ENCODE data around the gene ZNF197. TPM values are rescaled to one million over a fixed set of nuclear protein-coding genes. Genes with fewer than 3 reads are reported as not detected.

ZNF197 gene
- total RNA-seq, 1 experiment from 2014 or later, result 16.4 TPM

DNA sequence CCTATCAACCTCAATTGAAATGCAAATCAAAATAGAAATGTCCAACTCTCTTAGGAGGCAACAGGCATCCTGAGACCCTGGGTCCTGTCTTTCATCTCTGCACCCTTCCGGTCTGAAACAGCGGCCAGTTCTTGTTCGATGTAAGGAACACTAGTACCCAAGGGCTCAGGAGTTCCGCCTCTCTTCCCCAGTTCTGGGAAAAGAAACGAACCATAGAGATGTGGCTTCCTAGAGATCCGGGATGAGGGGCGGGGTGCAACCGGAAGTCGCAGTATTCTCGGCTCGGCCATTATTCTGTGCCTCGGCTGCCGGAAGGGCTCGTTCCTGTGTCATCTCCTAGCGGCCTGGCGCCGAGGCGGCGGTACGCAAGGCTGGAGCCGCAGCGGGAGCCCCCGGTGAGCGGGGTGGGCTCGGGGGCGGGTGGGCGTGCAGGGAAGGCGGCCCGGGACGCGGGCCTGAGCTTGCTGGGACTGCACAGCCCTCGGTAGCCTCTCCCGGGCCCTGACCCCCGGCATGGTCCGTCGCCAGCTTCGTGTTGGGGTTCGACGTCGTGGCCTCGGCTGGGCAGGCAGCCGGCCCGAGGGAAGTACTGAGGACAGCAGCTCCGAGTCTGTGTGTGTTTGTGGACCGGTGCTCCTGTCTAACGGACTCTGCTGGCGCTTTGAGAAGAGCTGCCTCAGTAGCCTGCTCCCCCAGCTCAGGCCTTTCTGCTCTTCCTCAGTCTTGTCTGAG is at the start of gene ZNF197 (continued):
- TF ChIP-seq, protein P1, sequence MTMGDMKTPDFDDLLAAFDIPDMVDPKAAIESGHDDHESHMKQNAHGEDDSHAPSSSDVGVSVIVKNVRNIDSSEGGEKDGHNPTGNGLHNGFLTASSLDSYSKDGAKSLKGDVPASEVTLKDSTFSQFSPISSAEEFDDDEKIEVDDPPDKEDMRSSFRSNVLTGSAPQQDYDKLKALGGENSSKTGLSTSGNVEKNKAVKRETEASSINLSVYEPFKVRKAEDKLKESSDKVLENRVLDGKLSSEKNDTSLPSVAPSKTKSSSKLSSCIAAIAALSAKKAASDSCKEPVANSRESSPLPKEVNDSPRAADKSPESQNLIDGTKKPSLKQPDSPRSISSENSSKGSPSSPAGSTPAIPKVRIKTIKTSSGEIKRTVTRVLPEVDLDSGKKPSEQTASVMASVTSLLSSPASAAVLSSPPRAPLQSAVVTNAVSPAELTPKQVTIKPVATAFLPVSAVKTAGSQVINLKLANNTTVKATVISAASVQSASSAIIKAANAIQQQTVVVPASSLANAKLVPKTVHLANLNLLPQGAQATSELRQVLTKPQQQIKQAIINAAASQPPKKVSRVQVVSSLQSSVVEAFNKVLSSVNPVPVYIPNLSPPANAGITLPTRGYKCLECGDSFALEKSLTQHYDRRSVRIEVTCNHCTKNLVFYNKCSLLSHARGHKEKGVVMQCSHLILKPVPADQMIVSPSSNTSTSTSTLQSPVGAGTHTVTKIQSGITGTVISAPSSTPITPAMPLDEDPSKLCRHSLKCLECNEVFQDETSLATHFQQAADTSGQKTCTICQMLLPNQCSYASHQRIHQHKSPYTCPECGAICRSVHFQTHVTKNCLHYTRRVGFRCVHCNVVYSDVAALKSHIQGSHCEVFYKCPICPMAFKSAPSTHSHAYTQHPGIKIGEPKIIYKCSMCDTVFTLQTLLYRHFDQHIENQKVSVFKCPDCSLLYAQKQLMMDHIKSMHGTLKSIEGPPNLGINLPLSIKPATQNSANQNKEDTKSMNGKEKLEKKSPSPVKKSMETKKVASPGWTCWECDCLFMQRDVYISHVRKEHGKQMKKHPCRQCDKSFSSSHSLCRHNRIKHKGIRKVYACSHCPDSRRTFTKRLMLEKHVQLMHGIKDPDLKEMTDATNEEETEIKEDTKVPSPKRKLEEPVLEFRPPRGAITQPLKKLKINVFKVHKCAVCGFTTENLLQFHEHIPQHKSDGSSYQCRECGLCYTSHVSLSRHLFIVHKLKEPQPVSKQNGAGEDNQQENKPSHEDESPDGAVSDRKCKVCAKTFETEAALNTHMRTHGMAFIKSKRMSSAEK (CRISPR knock-in tag; IDR thresholded peaks at IDR 0.05; ENCODE audit: borderline replicate concordance), result no peak
- TF ChIP-seq MXD4 (CRISPR knock-in tag; IDR thresholded peaks at IDR 0.05; ENCODE audit: borderline replicate concordance), result no peak
- TF ChIP-seq JAZF1 (CRISPR knock-in tag; IDR thresholded peaks at IDR 0.05), result no peak
- TF ChIP-seq, protein P2, sequence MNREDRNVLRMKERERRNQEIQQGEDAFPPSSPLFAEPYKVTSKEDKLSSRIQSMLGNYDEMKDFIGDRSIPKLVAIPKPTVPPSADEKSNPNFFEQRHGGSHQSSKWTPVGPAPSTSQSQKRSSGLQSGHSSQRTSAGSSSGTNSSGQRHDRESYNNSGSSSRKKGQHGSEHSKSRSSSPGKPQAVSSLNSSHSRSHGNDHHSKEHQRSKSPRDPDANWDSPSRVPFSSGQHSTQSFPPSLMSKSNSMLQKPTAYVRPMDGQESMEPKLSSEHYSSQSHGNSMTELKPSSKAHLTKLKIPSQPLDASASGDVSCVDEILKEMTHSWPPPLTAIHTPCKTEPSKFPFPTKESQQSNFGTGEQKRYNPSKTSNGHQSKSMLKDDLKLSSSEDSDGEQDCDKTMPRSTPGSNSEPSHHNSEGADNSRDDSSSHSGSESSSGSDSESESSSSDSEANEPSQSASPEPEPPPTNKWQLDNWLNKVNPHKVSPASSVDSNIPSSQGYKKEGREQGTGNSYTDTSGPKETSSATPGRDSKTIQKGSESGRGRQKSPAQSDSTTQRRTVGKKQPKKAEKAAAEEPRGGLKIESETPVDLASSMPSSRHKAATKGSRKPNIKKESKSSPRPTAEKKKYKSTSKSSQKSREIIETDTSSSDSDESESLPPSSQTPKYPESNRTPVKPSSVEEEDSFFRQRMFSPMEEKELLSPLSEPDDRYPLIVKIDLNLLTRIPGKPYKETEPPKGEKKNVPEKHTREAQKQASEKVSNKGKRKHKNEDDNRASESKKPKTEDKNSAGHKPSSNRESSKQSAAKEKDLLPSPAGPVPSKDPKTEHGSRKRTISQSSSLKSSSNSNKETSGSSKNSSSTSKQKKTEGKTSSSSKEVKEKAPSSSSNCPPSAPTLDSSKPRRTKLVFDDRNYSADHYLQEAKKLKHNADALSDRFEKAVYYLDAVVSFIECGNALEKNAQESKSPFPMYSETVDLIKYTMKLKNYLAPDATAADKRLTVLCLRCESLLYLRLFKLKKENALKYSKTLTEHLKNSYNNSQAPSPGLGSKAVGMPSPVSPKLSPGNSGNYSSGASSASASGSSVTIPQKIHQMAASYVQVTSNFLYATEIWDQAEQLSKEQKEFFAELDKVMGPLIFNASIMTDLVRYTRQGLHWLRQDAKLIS (CRISPR knock-in tag; IDR thresholded peaks at IDR 0.05; ENCODE audit: borderline replicate concordance), result no peak
- TF ChIP-seq, protein P3, sequence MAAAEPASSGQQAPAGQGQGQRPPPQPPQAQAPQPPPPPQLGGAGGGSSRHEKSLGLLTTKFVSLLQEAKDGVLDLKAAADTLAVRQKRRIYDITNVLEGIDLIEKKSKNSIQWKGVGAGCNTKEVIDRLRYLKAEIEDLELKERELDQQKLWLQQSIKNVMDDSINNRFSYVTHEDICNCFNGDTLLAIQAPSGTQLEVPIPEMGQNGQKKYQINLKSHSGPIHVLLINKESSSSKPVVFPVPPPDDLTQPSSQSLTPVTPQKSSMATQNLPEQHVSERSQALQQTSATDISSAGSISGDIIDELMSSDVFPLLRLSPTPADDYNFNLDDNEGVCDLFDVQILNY (CRISPR knock-in tag; IDR thresholded peaks at IDR 0.05), result peak; percentile 66; the same call in 1 of the 2 replicates
- TF ChIP-seq, protein P4, sequence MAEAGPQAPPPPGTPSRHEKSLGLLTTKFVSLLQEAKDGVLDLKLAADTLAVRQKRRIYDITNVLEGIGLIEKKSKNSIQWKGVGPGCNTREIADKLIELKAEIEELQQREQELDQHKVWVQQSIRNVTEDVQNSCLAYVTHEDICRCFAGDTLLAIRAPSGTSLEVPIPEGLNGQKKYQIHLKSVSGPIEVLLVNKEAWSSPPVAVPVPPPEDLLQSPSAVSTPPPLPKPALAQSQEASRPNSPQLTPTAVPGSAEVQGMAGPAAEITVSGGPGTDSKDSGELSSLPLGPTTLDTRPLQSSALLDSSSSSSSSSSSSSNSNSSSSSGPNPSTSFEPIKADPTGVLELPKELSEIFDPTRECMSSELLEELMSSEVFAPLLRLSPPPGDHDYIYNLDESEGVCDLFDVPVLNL (CRISPR knock-in tag; IDR thresholded peaks at IDR 0.05; ENCODE audit: borderline replicate concordance, low read depth), result no peak; the same call in 1 of the 2 replicates
- TF ChIP-seq ZNF121 (CRISPR knock-in tag; IDR thresholded peaks at IDR 0.05), result peak; percentile 21; the same call in 1 of the 2 replicates
- TF ChIP-seq, protein P5, sequence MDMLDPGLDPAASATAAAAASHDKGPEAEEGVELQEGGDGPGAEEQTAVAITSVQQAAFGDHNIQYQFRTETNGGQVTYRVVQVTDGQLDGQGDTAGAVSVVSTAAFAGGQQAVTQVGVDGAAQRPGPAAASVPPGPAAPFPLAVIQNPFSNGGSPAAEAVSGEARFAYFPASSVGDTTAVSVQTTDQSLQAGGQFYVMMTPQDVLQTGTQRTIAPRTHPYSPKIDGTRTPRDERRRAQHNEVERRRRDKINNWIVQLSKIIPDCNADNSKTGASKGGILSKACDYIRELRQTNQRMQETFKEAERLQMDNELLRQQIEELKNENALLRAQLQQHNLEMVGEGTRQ (CRISPR knock-in tag; IDR thresholded peaks at IDR 0.05), result no peak
- TF ChIP-seq, protein P6, sequence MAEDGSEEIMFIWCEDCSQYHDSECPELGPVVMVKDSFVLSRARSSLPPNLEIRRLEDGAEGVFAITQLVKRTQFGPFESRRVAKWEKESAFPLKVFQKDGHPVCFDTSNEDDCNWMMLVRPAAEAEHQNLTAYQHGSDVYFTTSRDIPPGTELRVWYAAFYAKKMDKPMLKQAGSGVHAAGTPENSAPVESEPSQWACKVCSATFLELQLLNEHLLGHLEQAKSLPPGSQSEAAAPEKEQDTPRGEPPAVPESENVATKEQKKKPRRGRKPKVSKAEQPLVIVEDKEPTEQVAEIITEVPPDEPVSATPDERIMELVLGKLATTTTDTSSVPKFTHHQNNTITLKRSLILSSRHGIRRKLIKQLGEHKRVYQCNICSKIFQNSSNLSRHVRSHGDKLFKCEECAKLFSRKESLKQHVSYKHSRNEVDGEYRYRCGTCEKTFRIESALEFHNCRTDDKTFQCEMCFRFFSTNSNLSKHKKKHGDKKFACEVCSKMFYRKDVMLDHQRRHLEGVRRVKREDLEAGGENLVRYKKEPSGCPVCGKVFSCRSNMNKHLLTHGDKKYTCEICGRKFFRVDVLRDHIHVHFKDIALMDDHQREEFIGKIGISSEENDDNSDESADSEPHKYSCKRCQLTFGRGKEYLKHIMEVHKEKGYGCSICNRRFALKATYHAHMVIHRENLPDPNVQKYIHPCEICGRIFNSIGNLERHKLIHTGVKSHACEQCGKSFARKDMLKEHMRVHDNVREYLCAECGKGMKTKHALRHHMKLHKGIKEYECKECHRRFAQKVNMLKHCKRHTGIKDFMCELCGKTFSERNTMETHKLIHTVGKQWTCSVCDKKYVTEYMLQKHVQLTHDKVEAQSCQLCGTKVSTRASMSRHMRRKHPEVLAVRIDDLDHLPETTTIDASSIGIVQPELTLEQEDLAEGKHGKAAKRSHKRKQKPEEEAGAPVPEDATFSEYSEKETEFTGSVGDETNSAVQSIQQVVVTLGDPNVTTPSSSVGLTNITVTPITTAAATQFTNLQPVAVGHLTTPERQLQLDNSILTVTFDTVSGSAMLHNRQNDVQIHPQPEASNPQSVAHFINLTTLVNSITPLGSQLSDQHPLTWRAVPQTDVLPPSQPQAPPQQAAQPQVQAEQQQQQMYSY (CRISPR knock-in tag; IDR thresholded peaks at IDR 0.05), result no peak
- TF ChIP-seq, protein P7, sequence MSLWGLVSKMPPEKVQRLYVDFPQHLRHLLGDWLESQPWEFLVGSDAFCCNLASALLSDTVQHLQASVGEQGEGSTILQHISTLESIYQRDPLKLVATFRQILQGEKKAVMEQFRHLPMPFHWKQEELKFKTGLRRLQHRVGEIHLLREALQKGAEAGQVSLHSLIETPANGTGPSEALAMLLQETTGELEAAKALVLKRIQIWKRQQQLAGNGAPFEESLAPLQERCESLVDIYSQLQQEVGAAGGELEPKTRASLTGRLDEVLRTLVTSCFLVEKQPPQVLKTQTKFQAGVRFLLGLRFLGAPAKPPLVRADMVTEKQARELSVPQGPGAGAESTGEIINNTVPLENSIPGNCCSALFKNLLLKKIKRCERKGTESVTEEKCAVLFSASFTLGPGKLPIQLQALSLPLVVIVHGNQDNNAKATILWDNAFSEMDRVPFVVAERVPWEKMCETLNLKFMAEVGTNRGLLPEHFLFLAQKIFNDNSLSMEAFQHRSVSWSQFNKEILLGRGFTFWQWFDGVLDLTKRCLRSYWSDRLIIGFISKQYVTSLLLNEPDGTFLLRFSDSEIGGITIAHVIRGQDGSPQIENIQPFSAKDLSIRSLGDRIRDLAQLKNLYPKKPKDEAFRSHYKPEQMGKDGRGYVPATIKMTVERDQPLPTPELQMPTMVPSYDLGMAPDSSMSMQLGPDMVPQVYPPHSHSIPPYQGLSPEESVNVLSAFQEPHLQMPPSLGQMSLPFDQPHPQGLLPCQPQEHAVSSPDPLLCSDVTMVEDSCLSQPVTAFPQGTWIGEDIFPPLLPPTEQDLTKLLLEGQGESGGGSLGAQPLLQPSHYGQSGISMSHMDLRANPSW (CRISPR knock-in tag; conservative IDR thresholded peaks at IDR 0.05; ENCODE audit: low read depth), result no peak
- no peak for TF ChIP-seq ZNF317 (CRISPR knock-in tag; IDR thresholded peaks at IDR 0.05; ENCODE audit: borderline replicate concordance, low read depth)
- TF ChIP-seq, protein P8, sequence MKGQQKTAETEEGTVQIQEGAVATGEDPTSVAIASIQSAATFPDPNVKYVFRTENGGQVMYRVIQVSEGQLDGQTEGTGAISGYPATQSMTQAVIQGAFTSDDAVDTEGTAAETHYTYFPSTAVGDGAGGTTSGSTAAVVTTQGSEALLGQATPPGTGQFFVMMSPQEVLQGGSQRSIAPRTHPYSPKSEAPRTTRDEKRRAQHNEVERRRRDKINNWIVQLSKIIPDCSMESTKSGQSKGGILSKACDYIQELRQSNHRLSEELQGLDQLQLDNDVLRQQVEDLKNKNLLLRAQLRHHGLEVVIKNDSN (CRISPR knock-in tag; IDR thresholded peaks at IDR 0.05), result 0 out of 2 replicates have a peak, but pooled peaks have one; percentile 15
- TF ChIP-seq GTF2I (CRISPR knock-in tag; conservative IDR thresholded peaks at IDR 0.05), result no peak
- TF ChIP-seq, protein P9, sequence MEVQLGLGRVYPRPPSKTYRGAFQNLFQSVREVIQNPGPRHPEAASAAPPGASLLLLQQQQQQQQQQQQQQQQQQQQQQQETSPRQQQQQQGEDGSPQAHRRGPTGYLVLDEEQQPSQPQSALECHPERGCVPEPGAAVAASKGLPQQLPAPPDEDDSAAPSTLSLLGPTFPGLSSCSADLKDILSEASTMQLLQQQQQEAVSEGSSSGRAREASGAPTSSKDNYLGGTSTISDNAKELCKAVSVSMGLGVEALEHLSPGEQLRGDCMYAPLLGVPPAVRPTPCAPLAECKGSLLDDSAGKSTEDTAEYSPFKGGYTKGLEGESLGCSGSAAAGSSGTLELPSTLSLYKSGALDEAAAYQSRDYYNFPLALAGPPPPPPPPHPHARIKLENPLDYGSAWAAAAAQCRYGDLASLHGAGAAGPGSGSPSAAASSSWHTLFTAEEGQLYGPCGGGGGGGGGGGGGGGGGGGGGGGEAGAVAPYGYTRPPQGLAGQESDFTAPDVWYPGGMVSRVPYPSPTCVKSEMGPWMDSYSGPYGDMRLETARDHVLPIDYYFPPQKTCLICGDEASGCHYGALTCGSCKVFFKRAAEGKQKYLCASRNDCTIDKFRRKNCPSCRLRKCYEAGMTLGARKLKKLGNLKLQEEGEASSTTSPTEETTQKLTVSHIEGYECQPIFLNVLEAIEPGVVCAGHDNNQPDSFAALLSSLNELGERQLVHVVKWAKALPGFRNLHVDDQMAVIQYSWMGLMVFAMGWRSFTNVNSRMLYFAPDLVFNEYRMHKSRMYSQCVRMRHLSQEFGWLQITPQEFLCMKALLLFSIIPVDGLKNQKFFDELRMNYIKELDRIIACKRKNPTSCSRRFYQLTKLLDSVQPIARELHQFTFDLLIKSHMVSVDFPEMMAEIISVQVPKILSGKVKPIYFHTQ (CRISPR knock-in tag; IDR thresholded peaks at IDR 0.05), result no peak

All from WTC11 (cell line).